Renal pelvis (tissue), 4 donors: ENCODE data around the gene PPM1H. TPM values are rescaled to one million over a fixed set of nuclear protein-coding genes. Genes with fewer than 3 reads are reported as not detected.
"Not testable (repeated sequence)": the region's sequence is repeated elsewhere in the genome, so short reads cannot be mapped to it uniquely, and the experiment has no call there.

Experiments
- DNase-seq: peaks from one replicate; pipeline ENCODE4 v3.0.0-alpha.2; 2013
- polyA plus RNA-seq, 3 donors: library from polyadenylated mRNA; unstranded; fragments of 120-200 nt; gene quantifications; one replicate each; pipeline ENCODE4 v1.2.1, GENCODE V29; 2013; ENCODE audit not compliant: insufficient read length in 3 of 3

The PPM1H gene
- polyA plus RNA-seq, 3 donors = 27.7 to 28.9 (median 27.7) TPM

DNA sequence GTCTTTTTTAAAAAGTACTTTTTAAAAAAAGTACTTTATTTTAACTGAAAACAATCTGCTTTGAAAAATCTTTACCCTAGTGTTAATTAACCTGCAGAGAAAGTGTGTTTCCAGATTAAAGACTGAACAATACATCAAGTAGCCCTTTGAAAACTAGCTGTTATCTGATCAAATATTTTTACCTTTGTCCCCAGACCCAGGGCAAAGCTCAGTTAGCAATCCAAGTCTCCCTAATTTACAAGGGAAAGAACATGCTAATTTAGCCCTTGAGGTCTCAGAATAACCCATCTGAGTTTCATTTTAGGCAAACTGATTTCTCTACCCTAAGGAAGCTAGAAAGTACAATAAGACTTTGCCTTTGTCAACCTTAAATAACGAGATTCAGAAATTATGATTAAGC, 91.2 kb downstream of the PPM1H start:
- DNase-seq = no peak

DNA sequence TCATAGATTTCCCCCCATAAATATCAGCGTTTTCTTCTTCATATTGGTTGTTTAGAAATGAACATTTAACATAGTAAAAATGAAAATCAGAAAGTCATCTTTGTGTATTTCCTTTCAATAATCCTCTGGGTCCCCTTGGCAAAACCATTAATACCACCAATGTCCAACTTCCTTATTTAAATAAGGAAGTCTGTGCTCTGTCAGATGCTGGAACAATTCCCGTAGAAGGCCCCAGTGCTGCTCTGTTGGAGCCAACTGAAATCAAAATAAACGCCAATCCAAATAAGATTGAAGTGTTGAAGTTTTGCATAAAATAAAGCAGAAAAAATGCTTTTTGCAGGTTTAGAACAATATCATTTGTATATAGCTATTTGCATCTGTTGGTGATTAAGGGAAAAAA, 93.1 kb downstream of the PPM1H start:
- no peak for DNase-seq

DNA sequence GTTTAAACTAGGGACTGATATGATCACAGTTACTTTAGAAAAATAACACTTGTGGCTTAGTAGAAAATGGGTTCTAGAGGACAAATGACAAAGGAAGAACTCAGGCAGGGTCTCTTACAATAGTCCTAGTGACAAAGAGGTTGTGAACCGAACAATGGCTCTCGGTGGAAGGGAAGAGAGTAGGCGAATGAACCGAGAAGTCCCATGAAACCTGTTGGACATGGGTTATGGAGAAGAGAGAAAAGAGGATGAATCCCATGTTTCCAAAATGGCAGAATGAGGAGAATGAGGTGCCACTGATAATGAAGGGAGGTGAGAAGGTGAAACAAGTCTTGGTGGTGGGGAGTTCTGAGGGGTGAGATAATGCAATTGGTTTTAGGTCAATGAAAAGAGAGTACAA, 94.1 kb downstream of the PPM1H start:
- no peak for DNase-seq

DNA sequence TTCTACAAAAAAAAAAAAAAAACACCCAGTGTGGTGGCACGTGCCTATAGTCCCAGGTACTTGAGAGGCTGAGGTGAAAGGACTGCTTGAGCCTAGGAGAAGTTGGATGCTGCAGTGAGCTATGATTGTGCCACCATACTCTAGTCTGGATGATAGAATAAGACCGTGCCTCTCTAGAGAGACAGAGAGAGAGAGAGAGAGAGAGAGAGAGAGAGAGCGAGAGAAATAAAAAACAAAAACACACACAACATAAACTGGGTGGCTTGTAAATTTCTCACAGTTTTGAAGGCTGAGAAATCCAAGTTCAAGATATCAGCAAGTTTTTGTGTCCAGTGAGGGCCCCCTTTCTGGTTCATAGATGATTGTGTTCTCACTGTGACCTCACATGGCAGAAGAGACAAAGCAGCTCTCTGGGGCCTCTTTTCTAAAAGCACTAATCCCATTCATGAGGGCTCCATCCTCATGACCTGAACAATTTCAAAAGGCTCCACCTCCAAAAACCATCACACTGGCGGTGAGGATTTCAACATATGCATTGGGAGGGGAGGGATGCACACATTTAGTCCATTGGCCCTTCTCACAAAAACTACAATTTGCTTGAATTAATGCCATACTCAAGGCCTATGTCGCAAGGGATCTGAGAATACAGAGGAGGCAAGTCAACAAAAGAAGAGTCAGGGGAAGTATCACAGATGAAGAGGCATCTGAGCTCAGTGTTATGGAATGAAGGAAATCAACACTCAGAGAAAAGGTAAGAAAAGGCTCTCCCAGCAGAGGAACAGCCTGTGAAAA, 94.9 kb downstream of the PPM1H start:
- no peak for DNase-seq

DNA sequence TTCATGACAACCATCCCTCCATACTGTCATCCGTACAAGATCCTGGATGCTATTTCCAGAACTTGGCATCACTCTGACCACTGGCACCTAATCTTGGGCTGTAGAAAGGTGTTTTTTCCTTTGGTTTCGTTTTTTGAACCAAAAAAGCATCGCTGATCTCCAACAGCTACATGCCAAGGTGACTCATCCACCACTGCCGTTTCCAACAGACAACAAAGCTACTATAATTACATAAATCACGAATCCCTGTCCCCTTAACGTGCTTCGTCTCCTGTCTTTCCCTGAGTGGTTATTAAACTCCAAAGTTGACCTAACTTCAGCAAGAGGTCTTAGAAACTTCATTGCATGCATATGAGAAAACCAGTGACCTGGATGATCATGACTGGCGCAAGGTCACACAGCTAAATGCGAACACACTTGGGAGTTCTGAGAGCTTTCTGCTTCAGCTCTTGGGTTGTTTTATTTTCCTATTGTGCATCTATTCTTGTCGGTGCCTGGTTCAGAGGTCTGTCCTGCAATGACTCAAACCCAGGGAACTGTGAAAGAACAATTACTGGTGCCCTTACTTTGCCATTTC, 99.9 kb downstream of the PPM1H start:
- DNase-seq = no peak

DNA sequence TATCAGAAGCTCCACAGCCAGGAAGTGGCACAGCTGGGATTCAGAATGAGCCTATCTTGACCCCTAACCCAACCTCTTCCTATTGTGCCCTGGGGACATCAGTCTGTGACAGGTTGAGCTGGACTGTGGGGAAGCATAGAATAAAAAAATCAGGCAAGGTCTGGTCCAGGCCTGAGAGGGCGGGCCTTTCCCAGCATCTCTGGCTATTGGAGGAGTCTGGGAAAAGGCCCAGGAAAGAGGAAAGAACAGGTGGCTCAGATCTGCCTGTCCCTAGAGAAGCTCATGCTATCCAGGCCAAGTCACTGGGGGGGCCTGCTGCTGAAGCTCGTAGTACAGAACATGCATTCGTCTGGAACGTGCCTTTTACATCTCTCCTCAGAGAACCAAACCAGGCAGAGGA, 100.5 kb downstream of the PPM1H start:
- no peak for DNase-seq

DNA sequence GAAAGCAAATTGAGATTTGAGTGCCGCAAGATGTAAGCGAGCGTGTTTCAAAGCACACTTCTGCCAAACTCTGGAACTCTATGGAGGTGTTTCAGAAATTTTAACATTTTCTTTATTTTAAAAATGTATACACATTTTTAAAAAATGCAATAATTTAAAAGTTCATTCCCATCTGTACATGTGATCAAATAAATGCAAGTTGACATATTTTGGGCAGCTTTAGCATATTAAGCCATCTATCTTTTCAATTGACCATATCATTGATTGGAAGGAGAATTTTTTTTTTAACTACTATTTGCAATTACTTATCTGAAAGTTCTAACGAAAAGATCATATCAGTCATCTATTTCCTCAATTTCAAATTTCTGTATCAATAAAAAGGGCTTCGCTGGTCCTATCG, 101.3 kb downstream of the PPM1H start:
- DNase-seq = no peak

DNA sequence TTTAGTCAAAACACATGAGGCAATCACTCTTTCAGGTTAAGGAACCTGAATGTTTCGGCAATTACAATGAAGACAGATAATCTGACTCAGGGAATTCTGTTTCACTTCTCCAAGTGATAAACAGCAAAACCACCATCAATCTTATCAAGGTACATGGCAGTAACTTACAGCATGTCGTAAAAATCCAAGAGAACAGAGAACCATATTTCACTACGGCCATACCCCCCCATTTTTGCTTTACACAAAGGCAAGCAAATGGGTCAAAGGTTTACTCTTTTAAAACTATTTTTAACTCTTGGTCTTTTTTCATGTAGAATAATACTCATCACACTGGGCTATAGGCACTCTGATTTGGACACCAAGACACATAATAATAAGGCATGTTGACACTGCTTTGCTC, 102.4 kb downstream of the PPM1H start:
- DNase-seq = no peak

DNA sequence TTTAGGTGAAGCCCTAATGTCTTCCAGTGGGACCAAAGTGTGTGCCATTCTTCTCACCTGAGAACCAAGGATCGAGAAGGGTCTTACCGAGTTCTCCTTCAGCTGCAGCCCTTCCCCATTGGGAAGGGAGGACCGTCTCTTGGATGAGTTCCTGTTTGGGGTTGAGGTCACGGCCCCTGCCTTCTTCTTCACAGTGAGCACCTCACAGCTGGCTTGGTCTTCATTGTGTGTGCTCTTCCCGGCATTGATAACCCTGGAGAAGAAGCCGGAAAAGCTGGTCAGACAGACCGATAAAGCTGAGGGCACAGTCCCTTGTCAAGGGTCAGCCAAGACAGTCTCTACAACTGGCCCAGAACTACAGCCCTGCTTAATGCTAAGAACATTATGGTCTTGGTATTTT, 102.9 kb downstream of the PPM1H start:
- no peak for DNase-seq

DNA sequence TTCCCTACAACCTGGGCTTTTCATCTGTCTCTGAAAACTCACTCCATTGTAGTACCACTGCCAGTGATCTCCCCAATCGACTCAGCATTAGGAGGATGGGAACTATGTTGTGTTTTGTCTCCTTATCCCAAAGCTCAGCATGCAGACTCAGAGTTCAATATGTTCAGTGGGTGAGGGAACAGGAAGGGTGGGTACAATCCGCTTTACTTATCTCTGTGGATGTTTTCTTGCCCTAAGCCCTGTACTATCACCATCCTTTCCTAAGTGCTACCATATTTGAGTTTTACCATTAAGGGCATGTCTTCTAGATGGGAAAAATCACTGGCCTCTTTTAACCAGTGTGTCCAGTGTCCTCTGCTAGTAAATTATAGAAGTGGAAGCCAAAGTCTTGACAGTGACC, 107.1 kb downstream of the PPM1H start:
- no peak for DNase-seq

DNA sequence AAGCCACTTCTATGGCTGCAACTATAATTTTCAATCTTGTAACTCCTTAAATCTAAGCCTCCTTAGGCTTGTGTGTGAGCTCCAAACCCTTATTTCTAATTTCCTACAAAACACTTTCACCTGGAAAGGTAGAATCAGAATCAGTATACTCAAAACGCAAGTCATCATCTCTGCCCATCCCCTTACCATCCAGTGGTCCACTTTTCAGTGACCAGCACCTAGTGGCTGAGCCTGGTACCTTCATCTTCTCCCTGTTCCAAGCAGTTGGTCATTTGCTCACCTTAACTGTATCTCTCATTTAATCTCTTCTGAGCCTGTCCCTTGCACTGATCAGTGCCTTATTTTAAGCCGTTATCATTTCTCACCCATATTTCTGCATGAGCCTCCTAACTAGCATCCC, 107.9 kb downstream of the PPM1H start:
- DNase-seq = no peak

DNA sequence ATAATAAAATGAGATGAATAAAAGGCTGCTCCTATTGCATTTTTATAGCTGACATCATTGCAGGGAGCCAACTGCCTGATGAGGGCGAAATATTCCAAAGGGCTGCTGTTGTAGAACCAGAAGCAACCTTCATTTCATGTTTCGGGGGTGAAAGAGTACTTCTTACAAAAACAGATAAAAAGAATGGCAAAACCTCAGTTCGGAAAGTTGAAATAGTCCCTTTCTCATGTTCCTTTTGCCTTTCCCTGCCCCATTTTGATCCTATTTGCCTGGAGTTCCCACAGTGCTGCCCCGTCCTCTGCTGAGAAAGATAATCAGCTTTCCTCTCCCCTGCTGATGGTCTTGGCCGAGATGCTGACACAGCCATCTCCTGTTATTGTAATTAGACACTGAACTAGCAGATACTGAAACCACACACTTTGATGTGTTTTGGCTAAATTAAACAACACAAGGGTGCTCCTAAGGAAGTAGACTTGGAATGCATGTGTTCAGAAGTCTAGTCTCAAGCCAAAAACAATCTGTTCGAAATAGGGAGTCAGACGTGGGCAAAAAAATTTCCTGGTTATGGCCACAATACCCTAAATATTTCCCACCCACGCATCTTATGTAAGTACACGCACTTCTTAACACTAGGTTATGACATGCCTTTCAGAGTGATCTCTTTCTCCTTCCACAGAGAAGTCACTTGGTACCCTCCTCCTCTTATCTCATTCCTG, 117.2 kb downstream of the PPM1H start:
- DNase-seq = no peak

DNA sequence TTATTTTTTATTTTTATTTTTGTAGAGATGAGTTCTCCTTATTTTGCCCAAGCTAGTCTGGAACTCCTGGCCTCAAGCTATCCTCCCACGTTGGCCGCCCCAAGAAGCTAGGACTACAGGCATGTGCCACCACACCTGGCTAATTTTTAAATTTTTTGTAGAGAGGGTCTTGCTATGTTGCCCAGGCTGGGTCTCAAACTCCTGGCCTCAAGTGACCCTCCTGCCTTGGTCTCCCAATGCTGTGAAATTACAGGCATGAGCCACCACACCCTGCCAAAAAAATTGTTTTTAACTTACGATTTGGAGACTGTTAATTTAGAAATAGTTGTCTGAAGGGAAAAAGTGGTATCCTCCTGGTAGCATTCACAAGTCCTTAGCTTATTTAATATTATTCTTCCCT, 120.7 kb downstream of the PPM1H start:
- DNase-seq = no peak

DNA sequence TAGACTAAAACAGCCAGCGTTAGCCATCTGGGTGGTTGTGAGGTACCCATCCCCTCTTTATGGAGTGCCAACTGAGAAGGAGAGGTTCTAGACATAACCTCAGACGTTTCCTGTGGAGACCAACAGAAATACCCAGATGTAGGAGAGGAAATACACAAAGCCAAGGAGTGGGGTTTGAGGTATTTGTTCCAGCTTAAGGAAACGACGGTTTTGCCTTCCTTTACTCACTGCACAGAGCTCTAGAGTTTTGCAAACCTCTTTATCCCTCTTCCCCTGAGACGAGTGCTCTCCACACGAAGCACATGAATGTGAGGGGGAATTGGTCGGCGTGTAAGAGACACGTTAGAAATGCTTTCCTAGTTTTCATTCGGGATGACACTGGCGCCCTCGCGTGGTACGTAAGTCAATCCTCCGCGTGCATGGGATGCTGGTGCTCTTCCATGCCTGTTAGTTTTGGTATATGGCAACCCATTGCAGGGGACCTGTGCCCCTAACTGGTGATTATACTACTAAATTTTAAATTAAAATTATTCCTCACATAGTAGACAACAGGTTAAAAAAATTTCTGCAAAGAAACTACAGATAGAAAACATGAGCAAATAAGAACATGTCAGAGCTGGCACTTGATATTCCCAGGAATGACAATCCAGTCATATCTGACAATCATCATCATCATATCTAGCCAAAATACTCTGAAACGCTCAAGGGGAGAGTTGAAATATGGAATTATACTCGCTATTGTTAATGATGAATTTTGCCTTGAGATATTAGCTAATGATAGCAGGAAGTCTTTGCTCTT, 121.7 kb downstream of the PPM1H start:
- no peak for DNase-seq

DNA sequence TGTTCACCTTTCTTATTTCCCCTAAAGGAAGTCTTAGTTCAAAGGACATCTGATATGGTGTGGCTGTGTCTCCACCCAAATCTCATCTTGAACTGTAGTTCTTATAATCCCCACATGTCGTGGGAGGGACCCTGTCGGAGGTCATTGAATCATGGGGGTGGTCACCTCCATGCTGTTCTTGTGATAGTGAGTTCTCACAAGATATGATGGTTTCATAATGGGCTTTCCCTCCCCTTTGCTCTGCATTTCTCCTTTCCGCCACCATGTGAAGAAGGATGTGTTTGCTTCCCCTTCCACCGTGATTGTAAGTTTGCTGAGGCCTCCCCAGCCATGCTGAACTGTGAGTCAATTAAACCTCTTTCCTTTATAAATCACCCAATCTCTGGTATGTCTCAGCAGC, 123.5 kb downstream of the PPM1H start:
- DNase-seq = not testable (repeated sequence)

DNA sequence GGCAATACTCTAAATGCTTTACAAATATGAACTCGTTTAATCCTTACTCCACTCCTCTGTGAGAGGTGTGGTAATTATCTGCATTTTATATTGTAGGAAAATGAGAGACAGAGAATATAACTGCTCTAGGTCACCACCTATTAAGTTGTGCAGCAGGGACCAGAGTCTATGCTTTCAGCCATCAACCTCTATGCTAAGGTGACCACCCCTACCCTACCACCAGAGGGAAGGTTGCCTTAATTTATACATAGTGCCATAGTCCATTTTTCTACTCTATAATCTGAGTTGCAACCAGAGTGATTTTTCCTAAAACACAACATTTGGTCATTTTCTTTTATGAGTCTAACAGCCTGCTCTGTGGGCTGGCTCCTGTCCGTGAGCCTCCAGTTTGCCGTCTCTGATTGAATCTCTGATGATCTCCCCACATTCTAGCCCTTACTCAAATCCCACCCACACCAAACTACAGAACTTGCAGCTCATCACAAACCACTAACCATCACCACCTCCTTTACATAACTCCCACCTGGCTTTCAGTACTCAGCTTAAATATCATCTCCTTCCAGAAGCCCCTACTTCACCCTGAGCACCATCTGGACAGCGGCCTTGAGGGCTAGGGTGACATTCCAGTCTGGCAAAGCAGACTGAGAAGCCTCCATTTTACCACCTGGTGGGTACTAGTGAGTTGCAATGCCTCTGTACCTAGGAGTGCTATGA, 126.6 kb downstream of the PPM1H start:
- DNase-seq = no peak

DNA sequence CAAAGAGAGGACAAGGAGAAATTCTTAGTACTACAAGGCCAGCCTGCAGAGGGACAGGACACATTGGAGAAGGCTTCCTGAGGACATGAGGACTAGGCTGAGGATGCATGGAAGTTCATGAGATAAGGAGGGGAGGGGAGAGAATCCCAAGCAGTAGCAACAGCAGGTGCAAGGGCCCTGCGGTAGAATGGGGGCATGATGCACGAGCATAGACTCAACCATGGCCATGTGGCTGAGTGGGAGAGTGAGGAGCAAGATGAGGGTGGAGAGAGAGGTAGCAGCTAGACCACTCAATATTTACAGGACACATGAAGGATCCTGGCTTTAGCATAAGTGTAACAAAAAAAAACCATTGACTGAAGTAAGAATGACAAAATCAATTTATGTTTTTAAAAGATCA, 128.1 kb downstream of the PPM1H start:
- DNase-seq = no peak

DNA sequence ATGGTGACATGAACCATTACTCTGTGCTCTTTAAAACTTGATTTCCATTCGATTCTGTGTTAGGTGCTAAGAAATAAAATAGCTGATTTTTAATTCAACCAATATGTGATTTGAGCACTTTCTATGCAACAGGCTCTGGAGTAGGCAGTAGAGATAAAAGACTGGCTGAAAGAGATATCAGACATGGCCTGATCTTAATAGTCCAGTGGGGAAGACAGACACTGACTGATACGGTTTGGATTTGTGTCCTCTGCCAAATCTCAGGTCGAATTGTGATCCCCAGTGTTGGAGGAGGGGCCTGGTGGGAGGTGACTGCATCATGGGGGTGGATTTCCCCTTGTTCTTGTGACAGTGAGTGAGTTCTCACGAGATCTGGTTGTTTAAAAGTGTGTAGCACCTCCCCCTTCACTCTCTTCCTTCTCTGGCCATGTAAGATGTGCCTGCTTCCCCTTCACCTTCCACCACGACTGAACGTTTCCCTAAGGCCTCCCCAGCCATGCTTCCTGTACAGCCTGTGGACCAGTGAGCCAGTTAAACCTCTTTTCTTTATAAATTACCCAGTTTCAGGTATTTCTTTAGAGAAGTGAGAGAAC, 128.6 kb downstream of the PPM1H start:
- DNase-seq = no peak

DNA sequence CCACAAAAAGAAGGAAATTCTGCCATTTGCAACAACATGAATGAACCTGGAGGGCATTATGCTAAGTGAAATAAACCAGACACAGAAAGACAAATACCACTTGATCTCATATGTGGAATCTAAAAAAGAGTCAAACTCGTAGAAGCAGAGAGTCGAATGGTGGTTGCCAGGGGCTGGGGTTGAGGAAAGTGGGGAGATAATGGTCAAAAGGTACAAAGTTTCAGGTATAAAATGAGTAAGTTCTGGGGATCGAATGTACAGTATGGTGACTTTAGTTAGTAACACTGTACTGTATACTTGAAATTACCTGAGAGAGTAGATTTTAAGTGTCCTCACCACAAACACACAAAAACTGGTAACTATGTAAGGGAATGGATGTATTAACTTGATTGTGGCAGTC, 129.4 kb downstream of the PPM1H start:
- no peak for DNase-seq

DNA sequence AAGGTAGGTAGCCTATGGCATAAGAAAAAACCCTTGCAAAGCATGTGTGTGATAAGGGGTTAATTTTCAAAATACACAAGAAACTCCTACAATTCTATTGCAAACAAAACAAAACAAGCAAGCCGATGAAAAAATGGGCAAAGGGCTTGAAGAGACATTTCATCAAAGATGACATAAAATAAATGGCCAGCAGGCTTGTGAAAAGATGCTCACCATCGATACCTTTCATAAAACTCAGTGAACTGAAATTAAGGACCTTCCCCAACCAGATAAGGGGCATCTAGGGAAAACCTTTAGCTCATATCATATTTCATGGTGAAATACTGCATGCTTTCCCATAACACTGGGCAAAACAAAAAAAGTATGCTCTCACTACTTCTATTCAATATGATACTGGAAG, 131.2 kb downstream of the PPM1H start:
- DNase-seq = no peak

DNA sequence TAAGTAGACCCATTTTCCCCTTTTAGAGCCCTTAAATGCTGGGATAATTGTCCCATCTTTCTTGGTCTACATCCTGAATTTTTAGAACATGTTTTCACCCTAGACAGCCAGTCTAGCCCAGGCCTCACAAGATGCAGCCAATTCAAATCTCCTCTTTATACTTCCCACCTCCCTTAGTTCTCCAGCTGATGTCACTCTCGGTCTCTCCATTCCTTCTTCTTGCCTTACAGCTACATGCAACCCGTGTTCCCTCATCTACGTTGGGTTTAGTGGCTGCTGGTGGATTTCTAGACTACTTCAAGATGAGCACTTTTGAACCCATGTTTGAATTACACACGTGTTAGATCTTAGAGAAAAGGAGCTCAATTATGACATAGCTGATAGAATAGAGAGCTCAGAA, 132.0 kb downstream of the PPM1H start:
- DNase-seq = no peak
